ENCODE results near the gene PIAS1.
A peak's percentile ranks its signal among the peaks of the same experiment; 100 is the strongest.

Gene PIAS1

DNA sequence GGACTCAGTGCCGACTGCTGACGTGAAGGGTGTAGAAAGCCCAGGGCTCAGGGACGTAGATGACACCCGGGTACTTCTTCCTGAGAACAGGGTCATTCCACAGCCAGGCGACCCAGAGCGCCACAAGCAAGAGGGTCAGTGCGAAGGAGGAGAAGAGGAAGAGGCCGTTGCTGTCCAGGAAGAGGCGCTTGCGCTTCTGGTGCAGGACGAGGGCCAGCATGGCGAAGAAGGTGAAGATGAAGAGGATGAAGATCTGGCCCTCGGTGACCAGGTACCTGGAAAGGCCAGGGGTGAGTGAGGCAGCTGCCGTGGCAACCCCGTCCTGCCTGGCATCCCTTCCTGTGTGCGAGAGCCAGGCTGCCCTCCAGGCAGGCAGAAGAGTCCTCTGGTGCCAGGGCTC, 154.0 kb downstream of the PIAS1 start:
- TF ChIP-seq, protein P1, sequence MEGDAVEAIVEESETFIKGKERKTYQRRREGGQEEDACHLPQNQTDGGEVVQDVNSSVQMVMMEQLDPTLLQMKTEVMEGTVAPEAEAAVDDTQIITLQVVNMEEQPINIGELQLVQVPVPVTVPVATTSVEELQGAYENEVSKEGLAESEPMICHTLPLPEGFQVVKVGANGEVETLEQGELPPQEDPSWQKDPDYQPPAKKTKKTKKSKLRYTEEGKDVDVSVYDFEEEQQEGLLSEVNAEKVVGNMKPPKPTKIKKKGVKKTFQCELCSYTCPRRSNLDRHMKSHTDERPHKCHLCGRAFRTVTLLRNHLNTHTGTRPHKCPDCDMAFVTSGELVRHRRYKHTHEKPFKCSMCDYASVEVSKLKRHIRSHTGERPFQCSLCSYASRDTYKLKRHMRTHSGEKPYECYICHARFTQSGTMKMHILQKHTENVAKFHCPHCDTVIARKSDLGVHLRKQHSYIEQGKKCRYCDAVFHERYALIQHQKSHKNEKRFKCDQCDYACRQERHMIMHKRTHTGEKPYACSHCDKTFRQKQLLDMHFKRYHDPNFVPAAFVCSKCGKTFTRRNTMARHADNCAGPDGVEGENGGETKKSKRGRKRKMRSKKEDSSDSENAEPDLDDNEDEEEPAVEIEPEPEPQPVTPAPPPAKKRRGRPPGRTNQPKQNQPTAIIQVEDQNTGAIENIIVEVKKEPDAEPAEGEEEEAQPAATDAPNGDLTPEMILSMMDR (conservative IDR thresholded peaks at IDR 0.05; ENCODE audit: low read depth, low read length) = no peak
- DNase-seq (ENCODE audit: low read depth) = no peak
- no peak overlapping the region for H3K4me3 ChIP-seq (ENCODE audit: low read length)

DNA sequence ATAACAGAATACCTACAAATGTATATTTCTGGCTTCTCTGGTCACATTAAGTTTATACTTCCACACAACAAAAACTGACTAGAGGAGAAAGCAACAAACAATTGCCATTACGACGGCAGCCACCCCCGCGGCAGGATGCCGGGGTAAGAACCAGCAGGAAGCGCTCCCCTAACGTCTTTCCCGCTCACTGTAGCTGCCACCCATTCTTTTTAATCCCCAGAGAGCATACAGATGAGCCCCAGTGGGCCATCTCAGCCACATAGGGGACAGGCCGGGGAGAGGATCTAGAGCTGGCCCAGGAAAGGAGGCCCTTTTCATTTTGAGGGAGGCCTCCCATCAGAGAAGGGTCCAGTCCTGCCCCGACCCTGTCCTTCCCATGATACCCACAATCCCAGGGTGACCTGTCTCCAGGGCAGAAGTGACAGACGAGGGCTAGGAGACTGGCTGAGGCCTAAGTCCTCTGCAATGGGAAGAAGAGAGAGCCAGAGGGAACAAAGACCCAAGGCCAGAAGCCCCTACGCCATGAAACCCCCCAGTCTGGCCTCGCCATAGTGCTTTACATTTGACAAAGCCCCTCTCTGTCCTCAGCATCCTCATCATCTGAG, 154.6 kb downstream of the PIAS1 start:
- TF ChIP-seq, protein P1 (conservative IDR thresholded peaks at IDR 0.05; ENCODE audit: low read depth, low read length) = no peak
- no peak for DNase-seq (ENCODE audit: low read depth)

DNA sequence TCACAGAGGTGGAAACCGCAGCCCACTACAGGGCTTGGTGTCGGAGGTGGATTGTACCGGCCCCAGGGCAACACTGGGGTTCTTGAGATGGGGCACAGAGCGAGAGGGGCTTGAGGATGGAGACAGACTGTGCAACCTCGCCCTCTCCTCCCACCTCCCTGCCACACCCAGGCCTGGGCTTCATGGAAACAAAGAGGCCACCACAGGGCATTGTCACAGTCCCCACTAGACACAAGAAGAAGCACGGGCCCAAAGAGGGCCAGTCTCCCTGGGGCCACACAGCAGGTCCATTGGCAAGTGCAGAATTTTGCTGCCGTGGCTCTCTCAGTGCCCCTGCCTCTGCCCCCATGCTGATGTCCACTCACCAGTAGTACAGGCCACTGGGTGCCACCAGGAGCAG, 155.2 kb downstream of the PIAS1 start:
- DNase-seq (ENCODE audit: low read depth) = no peak
- TF ChIP-seq, protein P1 (conservative IDR thresholded peaks at IDR 0.05; ENCODE audit: low read depth, low read length) = no peak

More for the DNA sequence above, 154.6 kb downstream of the PIAS1 start:
- no peak overlapping the region for H3K4me3 ChIP-seq (ENCODE audit: low read length)

DNA sequence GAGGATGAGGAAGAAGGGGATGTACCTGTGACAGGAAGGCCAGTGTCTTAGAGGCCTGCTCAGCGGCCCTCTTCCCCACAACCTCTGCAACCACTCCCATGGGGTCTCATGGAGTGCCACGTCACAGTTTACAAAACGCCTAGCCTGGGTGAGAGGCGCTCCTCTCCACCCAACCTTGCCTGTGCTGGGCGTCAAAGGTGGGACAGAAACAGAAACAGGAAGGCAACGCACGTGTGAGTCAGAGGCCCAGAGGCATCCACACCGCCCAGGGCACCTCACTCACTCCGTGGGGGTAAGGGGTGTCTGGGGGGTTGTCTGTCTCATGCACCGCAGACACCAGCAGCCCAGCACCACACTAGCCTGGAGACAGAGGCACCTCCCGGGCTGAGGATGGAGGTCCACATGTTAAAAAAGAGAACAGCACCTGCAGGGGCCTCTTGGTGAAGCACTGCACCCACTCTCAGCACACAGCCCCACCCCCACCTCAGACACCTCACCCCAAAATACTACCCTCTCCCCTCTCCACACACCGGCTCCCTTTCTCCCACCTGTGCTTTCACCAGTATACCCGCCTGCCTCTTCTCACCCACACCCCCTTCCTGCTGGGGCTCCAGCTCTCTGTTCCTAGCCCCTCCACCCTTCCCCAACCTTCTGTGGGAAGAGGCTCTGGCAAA, 155.8 kb downstream of the PIAS1 start:
- TF ChIP-seq, protein P1 (conservative IDR thresholded peaks at IDR 0.05; ENCODE audit: low read depth, low read length) = no peak

More for the DNA sequence above, 155.2 kb downstream of the PIAS1 start:
- H3K4me3 ChIP-seq (ENCODE audit: low read length) = no peak overlapping the region

DNA sequence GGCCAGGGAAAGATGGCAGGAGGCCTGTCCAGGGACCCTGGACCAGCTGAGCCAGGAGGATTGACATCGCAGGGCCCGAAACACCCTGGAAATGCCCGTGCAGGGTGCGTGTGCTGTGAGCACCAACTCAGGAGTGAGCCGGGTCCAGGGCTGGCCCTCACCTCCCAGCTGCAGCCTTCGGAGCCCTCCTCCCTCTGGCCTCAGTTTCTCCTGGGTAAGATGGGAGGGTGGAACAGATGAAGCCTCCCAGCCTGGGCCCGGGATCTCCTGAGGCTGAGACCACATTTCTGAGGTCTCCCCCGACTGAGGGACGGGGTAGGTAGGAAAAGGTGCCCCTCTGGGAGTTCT, 156.3 kb downstream of the PIAS1 start:
- TF ChIP-seq, protein P1 (conservative IDR thresholded peaks at IDR 0.05; ENCODE audit: low read depth, low read length) = no peak

More for the DNA sequence above, 155.8 kb downstream of the PIAS1 start:
- H3K4me3 ChIP-seq (ENCODE audit: low read length) = no peak overlapping the region
- DNase-seq (ENCODE audit: low read depth) = no peak

DNA sequence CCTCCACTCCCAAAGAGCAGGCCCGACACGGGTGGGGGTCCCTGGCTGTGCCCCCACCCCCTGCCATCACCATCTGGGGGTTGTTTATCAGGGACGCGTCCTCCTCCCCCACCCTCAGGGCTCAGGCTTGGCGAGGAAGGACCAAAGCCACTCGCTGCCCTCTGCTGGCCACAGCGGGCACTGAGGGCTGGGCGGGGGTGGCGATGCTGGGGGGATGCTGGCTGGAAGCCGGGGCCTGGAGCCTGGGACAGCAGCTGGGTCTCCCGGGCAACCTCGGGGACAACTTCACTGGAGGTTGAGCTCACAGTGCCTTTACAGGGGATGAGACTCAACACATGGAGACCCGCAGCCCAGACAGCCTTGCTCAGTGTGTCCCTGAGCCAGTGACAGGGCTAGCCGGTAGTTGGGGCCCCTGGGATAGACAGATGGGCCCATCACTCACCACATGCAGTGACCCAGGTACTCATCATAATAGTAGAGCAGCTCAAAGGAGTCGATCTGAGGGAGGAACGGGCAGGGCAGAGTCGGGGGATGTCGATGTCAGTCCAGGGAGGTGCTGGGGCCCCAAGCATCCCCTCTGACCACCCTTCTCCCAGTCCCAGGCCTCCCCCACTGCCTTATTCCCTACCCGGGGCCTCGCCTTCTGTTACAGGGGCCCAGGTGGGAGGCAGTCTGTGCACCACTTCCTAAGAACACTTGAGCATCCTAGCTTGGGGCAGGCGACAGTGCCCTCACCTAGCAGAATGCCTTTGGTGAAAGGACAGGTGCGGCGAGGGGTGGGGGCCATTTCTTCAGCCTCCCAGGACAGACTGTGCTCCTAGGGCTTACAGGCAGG, 156.9 kb downstream of the PIAS1 start:
- TF ChIP-seq, protein P1 (conservative IDR thresholded peaks at IDR 0.05; ENCODE audit: low read depth, low read length) = peak; percentile 87
- no peak for DNase-seq (ENCODE audit: low read depth)
- H3K4me3 ChIP-seq (ENCODE audit: low read length) = no peak overlapping the region

More for the DNA sequence above, 156.3 kb downstream of the PIAS1 start:
- H3K4me3 ChIP-seq (ENCODE audit: low read length) = no peak overlapping the region
- DNase-seq (ENCODE audit: low read depth) = no peak
